Stimulated activated naive CD4-positive, alpha-beta T cell (primary cell): Measurements from ENCODE around the gene ARMC3.

ENCODE experiments used
- DNase-seq, 6 experiments: peaks; one replicate each; lab custom pipeline; 2025; lab: John Stamatoyannopoulos, UW

Gene ARMC3

DNA sequence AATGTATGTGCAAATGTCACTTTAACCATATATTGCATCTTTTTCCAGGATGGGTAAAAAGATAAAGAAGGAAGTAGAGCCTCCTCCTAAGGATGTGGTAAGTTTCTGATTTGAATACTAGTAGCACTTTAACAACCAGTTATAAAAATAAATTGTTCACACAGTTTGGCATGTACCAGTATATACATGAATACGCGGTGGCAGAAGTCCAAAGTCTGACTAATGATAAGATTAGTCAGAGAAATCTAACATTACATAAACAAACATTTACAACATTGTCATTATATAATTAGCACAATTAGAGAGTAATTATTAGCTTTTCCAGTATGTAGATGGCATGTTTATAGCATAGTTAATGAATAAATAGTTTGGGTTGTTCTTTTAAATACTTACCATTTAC lies 4.1 kb downstream of the ARMC3 start:
- DNase-seq = no peak

DNA sequence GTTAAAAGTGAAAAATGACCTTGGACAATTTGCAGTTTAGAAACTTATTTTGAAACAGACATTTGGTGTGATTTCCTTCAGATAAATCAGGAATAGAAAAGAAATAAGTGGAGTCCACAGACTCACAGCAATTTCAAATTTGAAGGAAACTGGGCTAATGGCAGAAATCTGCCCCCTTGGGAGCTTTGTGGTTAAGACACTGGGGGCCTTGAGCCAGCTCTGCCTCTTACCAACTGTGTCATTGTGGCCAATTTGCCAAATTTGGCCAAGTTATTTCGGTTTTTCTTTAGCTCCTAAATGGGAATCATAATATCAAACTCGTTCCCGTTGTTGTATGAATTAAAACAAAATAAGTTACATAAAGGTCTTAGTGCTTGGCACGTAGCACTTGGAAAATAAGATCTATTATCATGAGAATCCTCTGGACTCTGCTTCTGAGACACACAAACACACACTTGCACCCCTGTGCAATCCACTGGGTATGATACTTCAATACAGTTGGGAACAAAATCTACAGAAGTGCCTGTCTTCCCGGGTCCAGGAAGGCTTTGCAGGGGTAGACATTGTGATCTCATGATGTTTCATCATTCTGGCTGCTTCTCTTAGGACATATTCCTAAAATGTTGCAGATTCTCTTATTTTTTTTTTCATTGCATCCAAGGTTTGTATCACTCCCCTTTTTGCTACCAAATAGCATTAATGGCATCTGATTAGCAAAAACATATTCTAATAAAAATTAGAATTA lies 4.9 kb downstream of the ARMC3 start:
- DNase-seq = no peak

DNA sequence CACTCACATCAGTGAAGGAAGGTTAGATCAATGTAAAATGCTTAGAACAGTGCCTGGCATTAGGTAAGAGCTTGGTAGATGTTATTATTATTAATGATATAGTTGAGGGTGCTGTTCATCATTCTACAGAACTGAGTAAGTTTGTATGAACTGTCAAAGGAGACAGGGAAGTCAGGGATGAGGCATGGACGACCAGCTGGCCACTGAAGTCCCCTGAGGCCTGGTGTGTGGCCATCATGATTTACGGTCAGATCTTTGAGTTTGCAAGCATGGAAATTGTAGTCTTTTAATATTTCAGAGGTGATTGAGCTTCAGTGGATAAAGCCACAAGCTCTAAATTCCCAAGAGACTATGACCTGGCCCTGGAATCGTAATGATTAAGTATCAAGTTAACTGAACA lies 6.9 kb downstream of the ARMC3 start:
- no peak for DNase-seq

DNA sequence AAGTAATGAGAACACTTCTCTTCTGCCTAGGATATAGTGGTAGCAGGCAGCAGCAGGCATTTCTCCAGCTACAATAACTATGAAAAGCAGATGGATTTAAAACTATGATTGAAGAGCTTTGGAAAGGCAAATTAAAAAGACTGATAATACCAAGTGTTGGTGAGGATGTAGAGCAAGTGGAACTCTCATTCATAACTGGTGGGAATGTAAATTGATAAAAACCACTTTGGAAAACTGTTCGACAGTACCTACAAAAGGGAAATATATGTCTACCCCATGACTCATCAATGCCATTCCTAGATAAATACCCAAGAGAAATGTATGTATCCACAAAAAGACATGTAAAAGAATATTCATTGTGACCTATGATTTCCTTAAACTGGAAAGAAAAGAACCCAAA lies 14.6 kb downstream of the ARMC3 start:
- no peak for DNase-seq

DNA sequence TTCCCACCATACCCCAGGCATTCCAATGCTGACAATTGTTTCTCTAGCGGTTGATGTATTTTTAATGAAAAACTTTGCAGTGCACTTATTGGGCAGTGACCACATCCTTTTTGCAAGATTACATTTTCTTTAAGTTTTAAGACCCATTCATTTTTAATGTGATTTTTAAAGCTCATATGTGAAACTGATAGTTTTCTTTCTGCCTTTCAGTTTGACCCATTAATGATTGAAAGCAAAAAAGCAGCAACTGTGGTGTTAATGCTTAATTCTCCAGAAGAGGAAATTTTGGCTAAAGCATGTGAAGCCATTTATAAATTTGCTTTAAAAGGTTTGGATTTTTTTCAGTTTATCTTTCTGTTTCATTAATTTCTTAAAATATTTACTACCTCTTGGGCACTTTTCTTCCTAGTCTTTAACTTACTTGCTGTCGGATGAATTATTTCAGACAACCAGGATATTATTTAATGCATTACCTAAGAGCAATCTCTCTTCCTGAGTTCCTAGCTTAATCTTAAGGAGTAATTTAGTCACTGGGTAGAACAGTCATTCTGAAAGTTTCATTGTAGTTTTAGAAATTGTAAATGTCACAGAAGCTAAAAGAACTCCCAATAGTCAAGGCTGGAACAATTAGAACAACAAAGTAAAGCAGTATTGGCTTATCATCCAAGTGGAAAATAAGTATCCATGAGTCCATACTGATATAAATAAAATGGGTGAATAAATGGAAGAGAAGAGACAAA lies 18.3 kb downstream of the ARMC3 start:
- no peak for DNase-seq

DNA sequence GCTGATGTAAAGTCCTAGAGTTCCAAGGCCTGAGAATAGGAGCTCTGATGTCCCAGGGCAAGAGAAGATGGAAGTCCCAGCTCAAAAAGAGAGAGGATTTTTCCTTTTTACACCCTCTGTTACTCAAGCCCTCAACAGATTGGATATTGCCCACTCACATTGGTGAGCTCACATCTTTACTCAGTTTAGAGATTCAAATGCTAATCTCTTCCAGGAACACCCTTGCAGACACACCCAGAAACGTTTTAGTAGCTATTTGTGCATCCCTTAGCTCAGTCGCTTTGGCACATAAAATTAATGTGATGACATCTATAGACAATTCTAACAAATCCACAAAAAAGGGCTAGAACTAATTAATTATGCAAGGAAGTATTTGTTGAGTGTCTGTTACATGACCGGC lies 27.1 kb downstream of the ARMC3 start:
- DNase-seq = no peak

DNA sequence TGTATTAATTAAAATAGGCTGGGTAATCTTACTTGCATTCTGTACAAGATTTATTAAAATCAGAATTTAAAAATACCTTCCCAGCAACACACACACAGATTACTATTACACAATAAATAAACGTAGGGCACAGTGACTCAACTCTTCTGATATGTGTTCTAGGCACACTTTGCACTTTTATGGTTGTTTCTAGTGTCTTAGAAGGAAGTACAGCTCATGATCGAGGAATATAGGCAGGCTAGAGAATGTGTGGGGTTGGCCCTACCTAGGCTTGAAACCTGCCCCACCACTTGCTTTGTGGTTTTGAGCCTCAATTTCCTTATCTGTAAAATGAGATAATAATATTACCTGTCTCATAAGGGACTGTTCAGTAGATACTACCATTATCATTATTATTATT lies 30.5 kb downstream of the ARMC3 start:
- no peak for DNase-seq

DNA sequence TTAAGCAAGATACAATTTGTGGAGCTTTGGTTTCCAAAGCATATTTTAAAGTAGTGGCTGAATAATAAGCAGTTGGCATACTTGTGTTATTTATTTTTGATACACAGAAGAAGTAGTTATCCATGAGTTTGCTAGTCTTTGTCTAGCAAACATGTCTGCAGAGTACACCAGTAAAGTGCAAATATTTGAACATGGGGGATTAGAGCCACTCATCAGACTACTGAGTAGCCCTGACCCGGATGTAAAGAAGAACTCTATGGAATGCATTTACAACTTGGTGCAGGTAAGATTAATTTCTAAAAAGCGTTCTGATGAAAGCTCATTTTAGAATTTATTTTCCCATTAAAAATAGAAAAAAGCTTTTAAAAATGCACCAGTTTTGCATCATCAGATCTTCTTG lies 31.4 kb downstream of the ARMC3 start:
- no peak for DNase-seq

DNA sequence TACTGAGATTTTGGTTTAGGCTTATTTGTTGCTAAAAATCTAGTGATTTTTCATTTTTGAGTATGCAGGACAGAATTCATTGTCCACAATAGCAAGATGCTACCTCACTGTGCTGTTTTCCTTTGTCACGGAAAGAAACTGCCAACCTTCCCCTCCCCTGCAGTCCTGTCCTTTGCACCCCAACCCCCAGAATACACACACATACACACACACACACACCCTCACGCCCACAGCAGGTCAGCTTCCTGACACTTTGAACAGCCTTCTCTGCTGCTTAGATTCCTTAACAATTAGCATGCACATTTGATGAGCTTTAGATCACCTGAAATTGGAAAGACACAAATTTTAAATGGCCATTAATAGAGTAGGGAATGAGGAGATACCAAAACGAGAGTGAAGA lies 32.1 kb downstream of the ARMC3 start:
- no peak for DNase-seq

DNA sequence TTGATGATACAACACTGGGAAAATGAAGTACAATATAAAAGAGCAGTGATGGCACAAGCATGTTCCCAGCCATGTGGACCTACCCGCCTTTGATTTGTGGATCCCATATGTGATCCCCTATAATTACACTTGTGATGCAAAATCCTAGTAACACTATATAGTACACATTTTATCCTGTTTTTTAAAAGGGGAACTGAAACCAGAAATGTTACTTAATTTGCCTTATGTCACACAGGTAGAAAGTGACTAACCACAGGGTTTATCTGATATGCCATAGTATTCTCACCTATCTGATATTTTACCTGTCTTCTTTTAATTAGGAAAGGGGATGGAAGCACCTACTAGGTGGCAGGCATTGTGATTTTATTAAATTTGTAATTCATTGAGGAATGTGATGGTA lies 35.0 kb downstream of the ARMC3 start:
- DNase-seq = no peak

DNA sequence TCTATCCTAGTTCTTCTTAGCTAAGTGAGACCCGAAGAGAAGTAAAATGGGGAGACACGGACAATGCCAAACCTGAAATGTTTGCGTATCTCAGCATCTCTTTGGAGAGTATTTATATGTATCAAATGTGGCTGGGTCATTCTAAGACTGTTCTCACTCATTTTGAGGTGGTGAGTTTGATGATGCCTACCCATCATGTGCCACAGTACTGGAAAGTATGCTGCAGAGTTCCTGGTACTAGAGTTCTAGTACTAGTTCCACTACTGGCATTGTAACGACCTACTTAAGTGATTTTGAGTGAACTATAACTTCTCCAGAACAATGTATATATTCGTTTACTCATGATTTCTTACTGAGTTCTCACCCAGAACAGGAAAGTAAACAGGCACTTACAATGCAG lies 41.9 kb downstream of the ARMC3 start:
- no peak for DNase-seq

DNA sequence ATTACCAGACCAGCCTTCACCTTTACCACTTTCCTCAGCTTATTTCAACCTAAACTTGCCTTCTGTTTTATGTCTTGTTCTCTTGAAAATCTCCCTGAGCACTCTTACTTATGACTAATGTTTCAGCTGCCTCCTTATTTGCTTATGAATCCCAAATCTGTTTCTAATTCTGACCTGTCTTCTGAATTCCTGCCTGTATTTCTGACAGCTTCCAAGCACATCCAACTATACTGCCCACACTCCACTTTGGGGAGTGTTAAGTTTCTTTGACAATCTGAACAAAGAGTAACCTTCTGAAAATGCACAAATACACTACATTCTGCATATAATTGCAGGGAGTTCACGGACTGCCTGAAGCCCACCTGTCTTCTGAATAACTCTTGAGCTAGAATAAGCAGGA lies 48.7 kb downstream of the ARMC3 start:
- DNase-seq = no peak

DNA sequence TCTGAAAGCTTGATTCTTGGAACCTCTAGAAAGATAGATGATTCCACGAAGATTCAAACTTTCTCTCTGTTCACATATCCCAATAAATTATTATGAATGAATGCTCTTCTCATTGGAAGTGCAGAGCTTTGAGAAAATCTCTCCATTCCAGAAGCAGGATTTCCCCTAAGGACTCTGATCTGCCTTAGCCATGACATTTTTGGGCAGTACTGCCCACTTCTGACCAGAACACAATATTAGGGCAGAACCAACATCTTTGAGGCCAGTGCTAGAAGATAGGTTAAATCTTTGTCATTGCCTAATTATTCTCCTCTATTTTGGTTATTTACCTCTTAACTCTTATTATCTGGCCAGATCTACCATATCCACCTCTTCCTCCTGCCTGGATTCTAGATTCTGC lies 49.9 kb downstream of the ARMC3 start:
- no peak for DNase-seq

DNA sequence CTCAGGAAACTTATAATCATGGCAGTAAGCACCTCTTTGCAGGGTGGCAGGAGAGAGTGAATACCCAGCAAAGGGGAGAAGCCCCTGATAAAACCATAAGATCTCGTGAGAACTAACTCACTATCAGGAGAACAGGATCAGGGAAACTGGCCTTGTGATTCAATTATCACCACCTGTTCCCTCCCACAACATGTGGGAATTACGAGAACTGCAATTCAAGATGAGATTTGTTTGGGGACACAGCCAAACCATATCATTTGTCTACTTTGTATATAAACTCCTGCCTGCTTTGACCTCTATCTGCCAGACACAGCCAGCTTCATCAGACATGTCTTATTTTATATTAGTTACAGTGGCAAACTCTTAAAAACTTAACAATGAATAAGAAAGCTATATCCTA lies 50.4 kb downstream of the ARMC3 start:
- DNase-seq = no peak

DNA sequence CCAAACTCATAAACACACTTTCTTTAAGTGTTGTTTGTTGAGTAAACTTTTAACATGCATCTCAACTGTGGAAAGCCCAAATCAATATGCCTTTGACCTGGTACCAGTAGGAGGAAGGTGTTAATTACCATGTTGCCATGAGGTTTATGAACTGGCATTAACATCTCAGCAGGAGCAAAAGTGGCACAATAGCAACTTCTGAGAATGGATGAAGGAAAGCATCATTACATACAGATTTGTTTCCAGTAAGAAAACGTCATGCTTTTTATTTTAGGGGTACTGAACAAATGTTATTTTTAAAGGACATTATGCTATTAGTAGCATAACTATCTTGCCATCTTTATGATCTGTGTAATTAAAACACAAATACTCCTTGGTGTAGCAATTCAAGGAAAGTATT lies 51.1 kb downstream of the ARMC3 start:
- no peak for DNase-seq

DNA sequence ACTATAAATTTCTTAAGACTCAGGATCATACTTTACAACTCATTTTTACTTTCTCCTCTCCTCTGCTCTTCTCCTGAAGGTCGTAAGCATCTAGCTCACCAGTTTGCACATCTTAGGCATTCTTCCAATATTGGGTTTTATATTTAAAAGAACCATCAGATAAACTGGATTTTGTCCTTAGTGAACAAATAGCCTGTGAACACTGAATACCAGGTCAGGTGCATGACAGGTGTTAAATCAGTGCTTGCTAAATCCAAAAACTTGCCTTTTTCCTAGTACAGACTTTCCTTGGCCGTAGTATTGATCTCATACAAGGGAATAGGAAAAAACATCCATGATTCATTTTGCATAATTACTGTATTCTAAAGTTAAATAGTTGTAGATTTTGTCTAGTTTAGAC lies 53.0 kb downstream of the ARMC3 start:
- no peak for DNase-seq

DNA sequence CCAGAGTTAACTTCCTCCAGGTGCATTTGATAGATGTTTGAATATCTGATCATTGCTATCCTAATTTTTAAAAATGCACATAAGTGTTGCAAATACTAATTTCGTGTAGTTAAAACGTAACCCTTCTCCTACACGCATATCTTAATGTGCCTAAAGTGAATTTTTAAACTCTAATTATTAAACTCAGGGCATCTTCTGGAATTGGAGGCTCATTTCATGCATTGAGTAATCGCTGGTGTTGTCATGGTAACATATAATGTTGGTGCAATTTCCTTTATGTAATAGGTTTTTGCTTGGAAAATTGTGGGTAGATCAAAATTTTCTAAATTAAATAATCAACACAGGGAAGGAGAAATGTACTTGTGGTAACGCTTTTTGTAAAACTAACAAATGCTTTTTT lies 56.2 kb downstream of the ARMC3 start:
- no peak for DNase-seq

DNA sequence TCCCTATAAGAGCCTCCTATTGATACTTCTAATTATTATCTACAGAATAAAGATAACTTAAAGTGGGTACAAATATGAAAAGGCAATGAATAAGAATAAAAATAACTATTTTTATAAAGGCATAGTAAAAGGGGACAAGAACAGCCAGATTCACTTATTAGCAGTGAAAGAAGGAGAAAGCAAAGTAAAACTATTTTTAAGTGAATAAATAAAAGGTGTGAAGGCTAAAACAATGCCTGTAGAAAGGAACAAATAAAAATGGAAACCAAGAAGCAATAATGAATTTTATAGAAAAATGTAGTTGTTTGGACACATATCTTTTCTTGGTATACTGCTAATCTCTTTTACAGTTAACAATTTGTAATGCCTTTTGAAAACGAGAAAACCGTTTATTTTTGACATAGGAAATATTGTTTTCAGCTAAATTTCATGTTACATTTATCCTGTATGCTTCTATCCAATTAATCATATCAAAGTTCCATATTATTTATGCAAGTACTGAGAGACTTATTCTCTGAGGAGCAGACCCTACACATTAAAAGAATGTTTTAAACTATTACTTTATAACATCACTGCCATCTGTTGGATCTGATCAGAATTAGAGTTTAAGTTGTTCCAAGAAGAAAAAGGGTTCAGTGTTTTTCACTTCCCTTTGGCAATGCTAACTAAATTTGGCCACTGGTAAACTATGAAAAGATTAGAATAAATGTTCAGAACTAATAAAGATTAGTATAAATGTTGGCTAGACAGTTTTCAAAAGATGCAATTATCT lies 59.1 kb downstream of the ARMC3 start:
- peak in 2 of 6 experiments; percentile 20 to 31 for DNase-seq

DNA sequence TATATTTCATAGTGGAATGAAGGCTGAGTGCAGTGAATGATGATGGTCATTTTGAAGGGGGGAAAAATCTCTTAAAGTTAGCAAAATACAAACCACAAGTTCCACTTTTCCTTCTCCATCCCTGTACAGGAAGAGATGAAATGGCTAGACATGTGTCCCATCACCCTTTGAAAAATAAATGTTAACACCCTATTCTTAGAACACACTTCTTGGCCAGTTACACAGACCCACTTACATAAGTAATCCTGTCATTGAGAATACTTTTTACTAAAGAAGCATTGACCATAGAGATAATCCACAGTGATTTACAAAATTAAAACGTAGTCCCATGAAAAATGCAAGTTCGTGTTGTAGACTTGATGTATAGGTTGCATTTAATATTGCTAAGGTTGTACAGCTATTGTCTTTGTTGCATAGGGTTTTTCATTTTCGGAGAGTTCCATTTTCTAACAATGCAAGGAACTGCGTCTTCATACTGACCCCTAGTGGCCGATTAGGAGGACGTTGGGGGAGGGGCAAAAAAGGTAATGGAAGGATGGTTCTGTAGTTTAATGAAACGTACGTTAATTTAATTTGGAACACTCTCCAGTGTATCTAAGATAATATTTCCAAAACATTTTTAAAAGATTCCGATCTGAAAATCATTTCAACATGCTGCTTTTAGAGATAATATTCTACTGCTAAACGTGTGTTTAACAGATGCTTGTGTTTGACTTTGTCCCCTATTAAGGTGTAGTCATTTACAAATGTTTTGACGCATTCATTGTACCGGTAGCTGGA lies 60.9 kb downstream of the ARMC3 start:
- DNase-seq = peak; percentile 15 to 86 (median 62)

DNA sequence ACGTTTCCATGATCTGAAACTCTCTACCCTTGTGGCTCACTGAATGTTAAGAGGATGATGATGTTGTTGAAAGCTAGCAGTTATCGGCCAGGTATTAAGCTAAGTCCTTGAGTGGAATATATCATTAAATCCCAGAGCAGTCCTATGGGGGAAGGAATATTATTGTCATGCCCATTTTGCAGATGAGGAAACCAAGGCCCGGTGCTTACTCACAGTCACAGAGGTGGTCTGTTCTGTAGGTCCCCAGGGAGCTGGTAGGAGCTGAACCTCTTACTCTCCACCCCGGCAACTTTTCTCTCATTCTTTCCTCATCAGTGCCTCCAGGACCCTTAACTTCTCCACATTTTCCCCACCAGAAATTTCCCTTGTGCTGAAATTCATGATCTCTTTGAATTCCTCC lies 62.6 kb downstream of the ARMC3 start:
- no peak for DNase-seq

DNA sequence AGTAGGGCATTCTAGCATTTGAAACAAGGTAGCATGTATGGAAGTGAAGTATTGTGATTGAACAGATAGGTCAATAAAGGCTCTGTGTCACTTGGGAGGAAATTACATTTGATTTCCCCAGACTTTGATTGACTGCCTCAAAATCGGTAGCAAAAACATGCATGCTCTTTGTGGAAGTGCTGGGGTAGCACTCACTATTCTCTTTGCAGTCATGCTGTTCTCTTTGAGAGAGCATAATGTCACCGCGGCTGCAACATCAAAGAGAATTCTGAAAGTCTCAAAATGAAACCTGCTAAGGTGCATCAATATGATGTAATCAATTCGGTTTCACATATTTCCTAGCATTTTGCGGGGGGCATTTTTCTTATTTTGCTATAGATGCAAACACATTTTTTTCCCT lies 64.2 kb downstream of the ARMC3 start:
- DNase-seq = peak in 5 of 6 experiments; percentile 3 to 33 (median 10)

DNA sequence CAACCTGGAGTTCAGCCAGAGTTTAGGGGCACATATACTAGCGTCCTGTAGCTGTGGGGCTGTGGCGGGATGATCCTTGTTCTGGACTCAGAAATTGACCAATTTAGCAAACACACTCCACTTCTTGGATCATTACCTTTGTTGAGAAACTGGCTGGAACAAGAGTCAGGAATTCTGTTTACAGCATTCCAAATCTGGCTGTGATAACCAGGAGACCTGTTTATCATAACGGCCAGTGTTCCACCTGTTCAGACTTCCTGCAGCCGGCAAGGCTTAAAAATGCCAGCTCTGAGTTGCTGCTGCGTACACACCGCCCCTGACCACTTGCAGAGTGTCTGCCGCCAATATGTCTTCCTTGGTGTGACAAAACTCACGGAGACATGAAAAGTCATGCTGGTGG lies 64.8 kb downstream of the ARMC3 start:
- DNase-seq = no peak
